Caco-2 (cell line): Measurements from ENCODE around the gene DLG2. TPM values are rescaled to one million over a fixed set of nuclear protein-coding genes. Genes with fewer than 3 reads are reported as not detected.

Source experiments
- BruUV-seq: library from RNA; stranded (reverse); fragments of 400-500 nt; replicated peaks from 2 replicates; lab custom pipeline; 2021; lab: Mats Ljungman, UMichigan
- CTCF ChIA-PET: fragments of 300-600 bp; sonication (Branson Sonifier 250); formaldehyde crosslinking; loops from one replicate; lab custom pipeline; 2022; ENCODE audit warnings: antibody characterized with exemption; lab: Charles Lee
- POLR2A ChIA-PET: fragments of 300-600 bp; sonication (Branson Sonifier 250); formaldehyde crosslinking; loops from one replicate; lab custom pipeline; 2022; ENCODE audit warnings: antibody characterized with exemption; lab: Charles Lee
- DNase-seq, 2 experiments: peaks; one replicate each; pipeline versions ENCODE4 v3.0.0 to v3.0.0-alpha.2; 2020 to 2022
- H3K27me3 ChIP-seq: replicated peaks from 2 replicates; pipeline ENCODE4 v1.6.0; 2011; ENCODE audit warnings: low read length; ENCODE audit not compliant: control insufficient read depth, insufficient read depth
- H3K36me3 ChIP-seq: 2 replicates; pipeline ENCODE4 v1.5.1; 2011; ENCODE audit warnings: low read length; ENCODE audit not compliant: control insufficient read depth, insufficient read depth
- H3K4me1 ChIP-seq: fragments of 250-450 bp; sonication (Bioruptor Pico); 2 replicates; pipeline ENCODE4 v1.5.1; 2020; ENCODE audit warnings: mild to moderate bottlenecking
- H3K4me3 ChIP-seq: 2 replicates; pipeline ENCODE4 v1.5.1; 2011; ENCODE audit warnings: low read depth, mild to moderate bottlenecking, control low read depth, low read length
- H3K9me3 ChIP-seq: fragments of 250-450 bp; sonication (Bioruptor Pico); 2 replicates; pipeline ENCODE4 v1.5.1; 2020; ENCODE audit warnings: mild to moderate bottlenecking, moderate library complexity
- H3K27ac Mint-ChIP-seq: one replicate; pipeline ENCODE4 v1.8.0; 2022; ENCODE audit warnings: mixed read lengths; ENCODE audit not compliant: unreplicated experiment
- H3K27me3 Mint-ChIP-seq: one replicate; pipeline ENCODE4 v1.8.0; 2022; ENCODE audit warnings: mixed read lengths; ENCODE audit not compliant: insufficient read depth, unreplicated experiment
- H3K36me3 Mint-ChIP-seq: one replicate; pipeline ENCODE4 v1.8.0; 2022; ENCODE audit warnings: mild to moderate bottlenecking, mixed read lengths; ENCODE audit not compliant: insufficient read depth, unreplicated experiment
- H3K4me1 Mint-ChIP-seq: one replicate; pipeline ENCODE4 v1.8.0; 2022; ENCODE audit warnings: low read depth, mixed read lengths; ENCODE audit not compliant: unreplicated experiment
- H3K4me3 Mint-ChIP-seq: one replicate; pipeline ENCODE4 v1.8.0; 2022; ENCODE audit warnings: mild to moderate bottlenecking, moderate library complexity, mixed read lengths; ENCODE audit not compliant: unreplicated experiment
- H3K9me3 Mint-ChIP-seq: one replicate; pipeline ENCODE4 v1.8.0; 2022; ENCODE audit warnings: mixed read lengths; ENCODE audit not compliant: unreplicated experiment
- CTCF ChIP-seq, 2 experiments: fragments of 200-600 bp in 1 of 2; IDR thresholded peaks; 1 replicate in 1 of 2; 2 replicates in 1 of 2; pipeline versions ENCODE4 v1.5.1 to v1.8.0; 2011 to 2022; ENCODE audit warnings: antibody characterized with exemption in 1 of 2, control low read depth in 1 of 2, inconsistent platforms in 1 of 2, low read depth in 1 of 2, low read length in 1 of 2, mild to moderate bottlenecking in 1 of 2, moderate library complexity in 1 of 2; ENCODE audit not compliant: insufficient read depth in 1 of 2, severe bottlenecking in 1 of 2, unreplicated experiment in 1 of 2
- intact Hi-C: fragments of 100-400 bp; cut with micrococcal nuclease; formaldehyde crosslinking; loops from one replicate; pipeline ENCODE4 v1.10.0; 2022; ENCODE audit not compliant: unreplicated experiment
- total RNA-seq: library from RNA; stranded (reverse); gene quantifications from 2 replicates; pipeline ENCODE4 v1.2.3, GENCODE V29; 2022

The DLG2 gene
- total RNA-seq, 1 experiment from 2014 or later, result 21.6 TPM

GRCh38 chr11:84899740-84900139 lies 727.4 kb downstream of the DLG2 start:
- Histone ChIP-seq H3K4me1 (no peaks in the 10 kb centered on the region), H3K27me3 (no peaks in the 10 kb centered on the region), H3K4me3 (no peak overlapping the region), H3K9me3 (no peaks in the 10 kb centered on the region), H3K36me3 (no peaks in the 10 kb centered on the region)
- CTCF ChIA-PET, result no interaction called here
- Mint-ChIP-seq H3K4me1 (no peaks in the 10 kb centered on the region), H3K36me3 (no peaks in the 10 kb centered on the region), H3K4me3 (no peak overlapping the region), H3K27ac (no peak overlapping the region), H3K27me3 (peaks cover 2% of the 10 kb centered on the region), H3K9me3 (no peaks in the 10 kb centered on the region)
- DNase-seq, result no peak
- peak; percentile 65 to 66 for TF ChIP-seq CTCF (IDR thresholded peaks at IDR 0.05; ENCODE audit: insufficient read depth in 1 of 2, low read depth in 1 of 2, low read length in 1 of 2, severe bottlenecking in 1 of 2, unreplicated experiment in 1 of 2)
- POLR2A ChIA-PET, result no interaction called here
- intact Hi-C loops, result no loop called here
- no TSS peak for BruUV-seq

GRCh38 chr11:84899134-84899533 lies 728.0 kb downstream of the DLG2 start:
- TF ChIP-seq CTCF (IDR thresholded peaks at IDR 0.05; ENCODE audit: insufficient read depth in 1 of 2, low read depth in 1 of 2, low read length in 1 of 2, severe bottlenecking in 1 of 2, unreplicated experiment in 1 of 2), result no peak
- intact Hi-C loops, result no loop called here
- POLR2A ChIA-PET, result no interaction called here
- no peaks in the 10 kb centered on the region for H3K9me3 ChIP-seq
- no peaks in the 10 kb centered on the region for H3K9me3 Mint-ChIP-seq
- peaks cover 2% of the 10 kb centered on the region for H3K27me3 Mint-ChIP-seq
- H3K4me3 ChIP-seq, result no peak overlapping the region
- CTCF ChIA-PET, result no interaction called here
- no peak overlapping the region for H3K4me3 Mint-ChIP-seq
- no peaks in the 10 kb centered on the region for H3K4me1 ChIP-seq
- no peaks in the 10 kb centered on the region for H3K36me3 Mint-ChIP-seq
- no peaks in the 10 kb centered on the region for H3K4me1 Mint-ChIP-seq
- no TSS peak for BruUV-seq
- no peaks in the 10 kb centered on the region for H3K27me3 ChIP-seq
- no peaks in the 10 kb centered on the region for H3K36me3 ChIP-seq
- no peak for DNase-seq
- no peak overlapping the region for H3K27ac Mint-ChIP-seq

- Mint-ChIP-seq H3K9me3 (no peaks in the 10 kb centered on the region), H3K27me3 (peaks cover 2% of the 10 kb centered on the region), H3K4me1 (no peaks in the 10 kb centered on the region), H3K27ac (no peak overlapping the region), H3K4me3 (no peak overlapping the region), H3K36me3 (no peaks in the 10 kb centered on the region)
- no TSS peak for BruUV-seq
- Histone ChIP-seq H3K36me3 (no peaks in the 10 kb centered on the region), H3K9me3 (no peaks in the 10 kb centered on the region), H3K4me1 (no peaks in the 10 kb centered on the region), H3K4me3 (no peak overlapping the region), H3K27me3 (no peaks in the 10 kb centered on the region)
- ChIA-PET CTCF (no interaction called here), POLR2A (no interaction called here)
- intact Hi-C loops, result no loop called here
- TF ChIP-seq CTCF (IDR thresholded peaks at IDR 0.05; ENCODE audit: insufficient read depth in 1 of 2, low read depth in 1 of 2, low read length in 1 of 2, severe bottlenecking in 1 of 2, unreplicated experiment in 1 of 2), result no peak
- DNase-seq, result no peak
Measured at GRCh38 chr11:84894666-84895065, 732.5 kb downstream of the DLG2 start.
